ENCODE data around the gene C1orf159.

GRCh38 chr1:1080951-1081310 lies 35.0 kb downstream of the C1orf159 start:
- TF ChIP-seq TAF1 (conservative IDR thresholded peaks at IDR 0.05), result no peak
- no peak for TF ChIP-seq CTCF (IDR thresholded peaks at IDR 0.05; ENCODE audit: low read depth, low read length, missing input control)
- no peak for TF ChIP-seq REST (IDR thresholded peaks at IDR 0.05)
- no peak for TF ChIP-seq MAX (IDR thresholded peaks at IDR 0.05)

Data from liver (tissue), 3 donors.